Neutrophil (primary cell): Measurements from ENCODE around the gene GNA12.
A peak's percentile ranks its signal among the peaks of the same experiment; 100 is the strongest.

Source experiments
- H3K27ac ChIP-seq: fragments of 200-600 bp; sonication (generic); 2 replicates; pipeline ENCODE4 v1.5.1; 2016; ENCODE audit warnings: mild to moderate bottlenecking, moderate library complexity
- H3K27me3 ChIP-seq: fragments of 200-600 bp; sonication (generic); 2 replicates; pipeline ENCODE4 v1.6.0; 2016; ENCODE audit warnings: mild to moderate bottlenecking
- H3K36me3 ChIP-seq: fragments of 200-600 bp; sonication (generic); 2 replicates; pipeline ENCODE4 v1.5.1; 2017
- H3K4me1 ChIP-seq, 2 experiments: fragments of 200-600 bp in 1 of 2; sonication (generic) in 1 of 2; 1 replicate in 1 of 2; 2 replicates in 1 of 2; pipeline versions ENCODE4 v1.5.1 to v1.6.1; 2013 to 2016; ENCODE audit warnings: low read depth in 1 of 2, low read length in 1 of 2, mild to moderate bottlenecking in 1 of 2, moderate library complexity in 1 of 2; ENCODE audit not compliant: control insufficient read depth in 1 of 2, insufficient read depth in 1 of 2
- H3K4me3 ChIP-seq, 2 experiments: fragments of 200-600 bp in 1 of 2; sonication (generic) in 1 of 2; 1 replicate in 1 of 2; 2 replicates in 1 of 2; pipeline ENCODE4 v1.5.1; 2013 to 2016; ENCODE audit warnings: low read depth in 1 of 2, low read length in 1 of 2, mild to moderate bottlenecking in 1 of 2, moderate library complexity in 1 of 2
- H3K9me3 ChIP-seq: fragments of 200-600 bp; sonication (generic); 2 replicates; pipeline ENCODE4 v1.5.1; 2016
- TF ChIP-seq, protein P1 (sequence below): fragments of 200-600 bp; sonication (generic); IDR thresholded peaks from 2 replicates; pipeline ENCODE4 v1.5.1; 2016; ENCODE audit warnings: antibody characterized with exemption

The GNA12 gene

GRCh38 chr7:2734084-2734686 lies 109.9 kb downstream of the GNA12 start:
- Histone ChIP-seq H3K27ac (no peak overlapping the region), H3K4me3 (peak overlapping the region in 1 of 2 experiments; percentile 4), H3K4me1 (peaks cover 25 to 30% of the 10 kb centered on the region in 2 experiments), H3K27me3 (peaks cover 9% of the 10 kb centered on the region), H3K9me3 (no peaks in the 10 kb centered on the region), H3K36me3 (peaks cover 8% of the 10 kb centered on the region)
- TF ChIP-seq, protein P1, sequence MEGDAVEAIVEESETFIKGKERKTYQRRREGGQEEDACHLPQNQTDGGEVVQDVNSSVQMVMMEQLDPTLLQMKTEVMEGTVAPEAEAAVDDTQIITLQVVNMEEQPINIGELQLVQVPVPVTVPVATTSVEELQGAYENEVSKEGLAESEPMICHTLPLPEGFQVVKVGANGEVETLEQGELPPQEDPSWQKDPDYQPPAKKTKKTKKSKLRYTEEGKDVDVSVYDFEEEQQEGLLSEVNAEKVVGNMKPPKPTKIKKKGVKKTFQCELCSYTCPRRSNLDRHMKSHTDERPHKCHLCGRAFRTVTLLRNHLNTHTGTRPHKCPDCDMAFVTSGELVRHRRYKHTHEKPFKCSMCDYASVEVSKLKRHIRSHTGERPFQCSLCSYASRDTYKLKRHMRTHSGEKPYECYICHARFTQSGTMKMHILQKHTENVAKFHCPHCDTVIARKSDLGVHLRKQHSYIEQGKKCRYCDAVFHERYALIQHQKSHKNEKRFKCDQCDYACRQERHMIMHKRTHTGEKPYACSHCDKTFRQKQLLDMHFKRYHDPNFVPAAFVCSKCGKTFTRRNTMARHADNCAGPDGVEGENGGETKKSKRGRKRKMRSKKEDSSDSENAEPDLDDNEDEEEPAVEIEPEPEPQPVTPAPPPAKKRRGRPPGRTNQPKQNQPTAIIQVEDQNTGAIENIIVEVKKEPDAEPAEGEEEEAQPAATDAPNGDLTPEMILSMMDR = no peak

- no peaks in the 10 kb centered on the region for H3K9me3 ChIP-seq
- TF ChIP-seq, protein P1 = no peak
- no peak overlapping the region for H3K27ac ChIP-seq
- peaks cover 9% of the 10 kb centered on the region for H3K27me3 ChIP-seq
- no peak overlapping the region for H3K4me3 ChIP-seq
- H3K36me3 ChIP-seq = peaks cover 8% of the 10 kb centered on the region
- peaks cover 21 to 27% of the 10 kb centered on the region in 2 experiments for H3K4me1 ChIP-seq
Observed at GRCh38 chr7:2732959-2733584, 111.0 kb downstream of the GNA12 start.

- Histone ChIP-seq H3K4me1 (peaks cover 21 to 23% of the 10 kb centered on the region in 2 experiments), H3K9me3 (no peaks in the 10 kb centered on the region), H3K4me3 (no peak overlapping the region), H3K36me3 (peaks cover 8% of the 10 kb centered on the region), H3K27me3 (peaks cover 9% of the 10 kb centered on the region), H3K27ac (no peak overlapping the region)
- TF ChIP-seq, protein P1 = no peak
Observed at GRCh38 chr7:2732388-2732787, 111.7 kb downstream of the GNA12 start.

DNA sequence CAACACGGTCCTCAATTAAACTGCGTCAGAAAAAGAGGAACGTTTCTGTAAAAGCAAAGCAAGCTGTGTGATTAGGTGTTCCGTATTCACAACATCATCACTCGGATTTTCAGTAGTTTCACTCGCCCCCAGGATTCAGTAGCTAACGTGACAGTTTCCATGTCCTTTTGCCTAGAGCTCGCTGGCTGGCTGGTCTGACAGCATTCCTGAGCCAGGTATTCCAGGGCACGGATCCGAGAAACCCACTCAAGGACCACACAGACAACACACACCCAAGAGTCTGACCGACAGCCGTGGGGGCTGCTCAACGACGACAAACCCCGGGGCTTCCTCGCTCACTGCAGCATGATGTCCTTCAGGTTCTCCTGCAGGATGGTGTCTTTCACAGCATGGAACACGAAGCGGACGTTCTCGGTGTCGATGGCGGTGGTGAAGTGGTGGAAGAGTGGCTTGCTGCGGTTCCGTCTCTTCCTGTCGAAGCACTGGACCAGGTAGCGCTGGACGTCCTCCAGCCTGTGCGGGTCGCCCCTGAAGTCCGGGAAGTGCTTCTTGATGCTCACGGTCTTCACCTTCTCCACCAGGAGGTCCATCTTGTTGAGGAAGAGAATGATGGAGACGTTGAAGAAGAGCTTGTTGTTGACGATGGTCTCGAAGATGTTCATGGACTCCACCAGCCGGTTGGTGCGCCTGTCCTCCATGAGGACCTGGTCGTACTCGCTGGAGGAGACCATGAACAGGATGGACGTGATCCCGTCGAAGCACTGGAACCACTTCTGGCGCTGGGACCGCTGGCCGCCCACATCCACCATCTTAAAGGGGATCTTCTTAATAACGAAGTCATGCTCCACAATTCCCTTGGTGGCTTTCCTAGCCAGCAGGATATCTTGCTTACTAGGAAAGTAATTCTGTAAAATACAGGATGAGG lies 113.0 kb downstream of the GNA12 start:
- no peaks in the 10 kb centered on the region for H3K9me3 ChIP-seq
- H3K27ac ChIP-seq = no peak overlapping the region
- no peak overlapping the region for H3K4me3 ChIP-seq
- H3K4me1 ChIP-seq = peaks cover 21 to 23% of the 10 kb centered on the region in 2 experiments
- H3K36me3 ChIP-seq = peaks cover 8% of the 10 kb centered on the region
- TF ChIP-seq, protein P1 = no peak
- H3K27me3 ChIP-seq = peaks cover 9% of the 10 kb centered on the region

DNA sequence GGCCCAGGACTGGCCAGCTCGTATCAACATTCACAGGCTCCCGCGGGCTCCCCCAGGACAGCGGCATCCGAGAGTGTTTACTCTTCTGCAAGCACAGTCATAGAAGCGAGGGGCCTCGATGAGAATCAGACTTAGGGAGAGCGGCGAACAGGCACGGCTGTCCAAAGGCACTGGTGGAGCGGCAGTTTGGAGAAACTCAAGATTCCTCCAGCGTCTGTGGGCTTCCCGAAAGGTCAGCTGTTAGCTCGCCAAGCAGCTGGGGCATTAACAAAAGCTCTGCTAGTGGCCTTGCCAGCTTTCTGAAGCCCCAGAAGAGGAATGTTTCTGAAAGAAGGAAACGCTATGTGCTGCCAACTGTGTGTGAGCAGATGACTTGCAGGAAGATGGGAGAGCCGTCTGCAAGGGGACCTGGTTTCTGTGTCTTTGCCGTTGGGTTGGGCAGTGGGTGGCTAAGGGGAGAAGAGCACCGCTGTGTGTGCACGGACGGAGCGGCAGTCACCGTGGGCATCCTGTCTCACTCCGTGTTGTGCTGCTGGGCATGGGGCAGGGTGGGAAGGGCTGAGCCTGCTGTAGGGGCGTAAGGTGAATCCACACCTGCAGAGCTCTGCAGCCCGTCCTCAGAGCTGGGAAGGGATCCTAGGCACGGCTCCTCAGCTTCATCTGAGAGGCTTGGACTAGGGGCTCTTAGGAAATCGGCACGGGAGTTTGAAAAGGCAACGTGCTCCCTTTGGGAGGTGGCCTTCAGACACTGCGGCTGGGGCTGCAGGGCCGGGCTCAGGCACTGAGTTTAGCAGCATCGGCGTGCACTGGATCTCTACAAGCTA lies 114.0 kb downstream of the GNA12 start:
- no peaks in the 10 kb centered on the region for H3K9me3 ChIP-seq
- peaks cover 9% of the 10 kb centered on the region for H3K27me3 ChIP-seq
- peaks cover 8% of the 10 kb centered on the region for H3K36me3 ChIP-seq
- H3K4me3 ChIP-seq = no peak overlapping the region
- no peak overlapping the region for H3K27ac ChIP-seq
- H3K4me1 ChIP-seq = peaks cover 16% of the 10 kb centered on the region in 2 experiments
- TF ChIP-seq, protein P1 = no peak
